ENCODE results near the gene TUBG2. TPM values are rescaled to one million over a fixed set of nuclear protein-coding genes. Genes with fewer than 3 reads are reported as not detected.

The TUBG2 gene
- total and polyA plus RNA-seq, 10 donors: 4.9 to 24.9 (median 15.2) TPM

DNA sequence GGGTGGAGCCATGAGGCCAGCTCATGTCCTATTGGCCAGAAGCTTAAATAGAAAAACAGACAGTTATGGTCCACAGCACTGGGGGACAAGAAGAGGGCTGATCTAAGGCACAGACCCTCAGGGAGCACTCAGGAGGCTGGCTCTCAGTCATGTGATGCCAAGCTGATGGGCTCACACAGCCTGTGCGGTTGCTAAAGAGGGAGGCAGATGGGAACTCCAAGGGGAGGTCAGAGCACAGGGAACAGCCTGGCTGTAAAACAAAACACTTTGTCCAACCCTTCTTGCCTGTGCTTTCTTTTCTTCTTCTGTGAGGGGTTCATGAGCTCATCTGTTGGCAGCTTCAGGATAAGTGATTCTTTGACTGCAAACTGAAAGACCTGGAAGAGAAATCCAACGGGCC lies 50.5 kb downstream of the TUBG2 start:
- peaks cover 11 to 100% (median 97%) of the 10 kb centered on the region in 6 donors for H3K36me3 ChIP-seq
- H3K27ac ChIP-seq: no peak overlapping the region
- DNase-seq: no peak
- TF ChIP-seq POLR2AphosphoS5 (IDR thresholded peaks at IDR 0.05) (no peak), POLR2A (IDR thresholded peaks at IDR 0.05) (no peak)
- TF ChIP-seq, protein P1, sequence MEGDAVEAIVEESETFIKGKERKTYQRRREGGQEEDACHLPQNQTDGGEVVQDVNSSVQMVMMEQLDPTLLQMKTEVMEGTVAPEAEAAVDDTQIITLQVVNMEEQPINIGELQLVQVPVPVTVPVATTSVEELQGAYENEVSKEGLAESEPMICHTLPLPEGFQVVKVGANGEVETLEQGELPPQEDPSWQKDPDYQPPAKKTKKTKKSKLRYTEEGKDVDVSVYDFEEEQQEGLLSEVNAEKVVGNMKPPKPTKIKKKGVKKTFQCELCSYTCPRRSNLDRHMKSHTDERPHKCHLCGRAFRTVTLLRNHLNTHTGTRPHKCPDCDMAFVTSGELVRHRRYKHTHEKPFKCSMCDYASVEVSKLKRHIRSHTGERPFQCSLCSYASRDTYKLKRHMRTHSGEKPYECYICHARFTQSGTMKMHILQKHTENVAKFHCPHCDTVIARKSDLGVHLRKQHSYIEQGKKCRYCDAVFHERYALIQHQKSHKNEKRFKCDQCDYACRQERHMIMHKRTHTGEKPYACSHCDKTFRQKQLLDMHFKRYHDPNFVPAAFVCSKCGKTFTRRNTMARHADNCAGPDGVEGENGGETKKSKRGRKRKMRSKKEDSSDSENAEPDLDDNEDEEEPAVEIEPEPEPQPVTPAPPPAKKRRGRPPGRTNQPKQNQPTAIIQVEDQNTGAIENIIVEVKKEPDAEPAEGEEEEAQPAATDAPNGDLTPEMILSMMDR (IDR thresholded peaks at IDR 0.05 in 8 of 11, conservative IDR thresholded peaks at IDR 0.05 in 3 of 11): no peak
- 70 to 97% (median 90%) methylated on average over 2 of the region's 2 CpGs for WGBS, 5 donors
- no peaks in the 10 kb centered on the region for H3K27me3 ChIP-seq (replicated peaks in 1 of 7)
- intact Hi-C loops (cut with DNase I; ENCODE audit: low total_unique reads): no loop called here
- peaks cover 0 to 30% (median 13%) of the 10 kb centered on the region in 6 donors for H3K4me1 ChIP-seq
- H3K4me3 ChIP-seq: no peak overlapping the region
- H3K9me3 ChIP-seq: no peaks in the 10 kb centered on the region

Small RNAs within 50 kb of the gene (microRNA-seq; reads per million reads assigned to microRNA genes)
- 0.72 to 1.4 (median 1.4) reads per million in 3 donors for gene MIR6780A

Small RNAs within 50 kb of the gene (small RNA-seq; reads per million reads assigned to genes)
- 0 to 0.48 (median 0.18) reads per million in 4 donors for gene MIR6780A

Other genes with a start within 250 kb of the TUBG2 start
- 100 to 1,000 TPM; 129 to 224 (median 150) TPM for gene CAVIN1, start 236.0 kb upstream of the TUBG2 start, total RNA-seq
- 100 to 1,000 TPM in 1 of 3 donors, 10 to 100 TPM in 2; 25.3 to 129 (median 34.7) TPM for gene CAVIN1, start 236.0 kb upstream of the TUBG2 start, polyA plus RNA-seq
- gene ATP6V0A1, start 200.4 kb upstream of the TUBG2 start, total RNA-seq: 100 to 1,000 TPM in 5 of 7 donors, 10 to 100 TPM in 2; 87.4 to 140 (median 126) TPM
- gene ATP6V0A1, start 200.4 kb upstream of the TUBG2 start, polyA plus RNA-seq: 10 to 100 TPM; 23.0 to 74.0 (median 50.7) TPM
- 10 to 100 TPM; 32.5 to 61.0 (median 48.9) TPM for gene NAGLU, start 123.0 kb upstream of the TUBG2 start, total RNA-seq
- gene NAGLU, start 123.0 kb upstream of the TUBG2 start, polyA plus RNA-seq: 10 to 100 TPM; 27.3 to 55.2 (median 49.8) TPM
- 1 to 10 TPM in 2 of 7 donors, under 1 TPM in 5; 0.54 to 1.6 (median 0.79) TPM for gene HSD17B1, start 106.4 kb upstream of the TUBG2 start, total RNA-seq
- 1 to 10 TPM; 2.9 to 5.5 (median 3.5) TPM for gene HSD17B1, start 106.4 kb upstream of the TUBG2 start, polyA plus RNA-seq
- 10 to 100 TPM; 32.5 to 68.6 (median 66.5) TPM for gene COASY, start 97.1 kb upstream of the TUBG2 start, total RNA-seq
- 100 to 1,000 TPM in 1 of 3 donors, 10 to 100 TPM in 2; 50.0 to 104 (median 80.6) TPM for gene COASY, start 97.1 kb upstream of the TUBG2 start, polyA plus RNA-seq
- 10 to 100 TPM; 43.0 to 64.4 (median 55.8) TPM for gene MLX, start 92.2 kb upstream of the TUBG2 start, total RNA-seq
- gene MLX, start 92.2 kb upstream of the TUBG2 start, polyA plus RNA-seq: 10 to 100 TPM; 33.0 to 39.1 (median 33.2) TPM
- gene PSMC3IP, start 81.6 kb upstream of the TUBG2 start, total RNA-seq: 1 to 10 TPM; 1.9 to 5.6 (median 3.4) TPM
- 1 to 10 TPM; 3.6 to 4.3 (median 4.0) TPM for gene PSMC3IP, start 81.6 kb upstream of the TUBG2 start, polyA plus RNA-seq
- gene RETREG3, start 49.9 kb upstream of the TUBG2 start, total RNA-seq: 10 to 100 TPM; 65.8 to 87.5 (median 80.5) TPM
- 10 to 100 TPM; 20.3 to 30.9 (median 30.3) TPM for gene RETREG3, start 49.9 kb upstream of the TUBG2 start, polyA plus RNA-seq
- gene TUBG1, start 49.6 kb upstream of the TUBG2 start, total RNA-seq: 10 to 100 TPM; 20.4 to 33.8 (median 26.3) TPM
- 10 to 100 TPM in 2 of 3 donors, 1 to 10 TPM in 1; 9.5 to 19.4 (median 16.9) TPM for gene TUBG1, start 49.6 kb upstream of the TUBG2 start, polyA plus RNA-seq
- gene PLEKHH3, start 17.7 kb downstream of the TUBG2 start, total RNA-seq: 10 to 100 TPM; 10.8 to 19.5 (median 14.6) TPM
- 10 to 100 TPM in 2 of 3 donors, 1 to 10 TPM in 1; 9.4 to 16.0 (median 13.1) TPM for gene PLEKHH3, start 17.7 kb downstream of the TUBG2 start, polyA plus RNA-seq
- gene CCR10, start 22.6 kb downstream of the TUBG2 start, total RNA-seq: 1 to 10 TPM in 5 of 7 donors, under 1 TPM in 2; 0.51 to 4.7 (median 2.0) TPM
- gene CCR10, start 22.6 kb downstream of the TUBG2 start, polyA plus RNA-seq: 1 to 10 TPM in 1 of 3 donors, under 1 TPM in 2; 0.71 to 1.1 (median 0.76) TPM
- gene CNTNAP1, start 23.2 kb downstream of the TUBG2 start, total RNA-seq: 10 to 100 TPM in 3 of 7 donors, 1 to 10 TPM in 4; 3.9 to 11.2 (median 7.5) TPM
- 1 to 10 TPM; 1.1 to 3.1 (median 1.6) TPM for gene CNTNAP1, start 23.2 kb downstream of the TUBG2 start, polyA plus RNA-seq
- 100 to 1,000 TPM in 1 of 7 donors, 10 to 100 TPM in 6; 62.3 to 104 (median 75.5) TPM for gene EZH1, start 85.8 kb downstream of the TUBG2 start, total RNA-seq
- 10 to 100 TPM; 24.1 to 27.9 (median 27.1) TPM for gene EZH1, start 85.8 kb downstream of the TUBG2 start, polyA plus RNA-seq
- gene RAMP2, start 101.9 kb downstream of the TUBG2 start, total RNA-seq: 10 to 100 TPM in 6 of 7 donors, 1 to 10 TPM in 1; 9.7 to 34.3 (median 27.0) TPM
- 10 to 100 TPM; 21.5 to 51.7 (median 36.0) TPM for gene RAMP2, start 101.9 kb downstream of the TUBG2 start, polyA plus RNA-seq
- gene VPS25, start 114.2 kb downstream of the TUBG2 start, total RNA-seq: 10 to 100 TPM; 29.6 to 41.1 (median 34.5) TPM
- gene VPS25, start 114.2 kb downstream of the TUBG2 start, polyA plus RNA-seq: 10 to 100 TPM; 31.0 to 47.7 (median 41.4) TPM
- under 1 TPM in 3 of 7 donors, not detected in 4; 0.10 to 0.52 (median 0.41) TPM for gene WNK4, start 121.3 kb downstream of the TUBG2 start, total RNA-seq
- gene WNK4, start 121.3 kb downstream of the TUBG2 start, polyA plus RNA-seq: under 1 TPM in 2 of 3 donors, not detected in 1; 0.04 to 0.06 TPM
- 10 to 100 TPM; 30.0 to 62.0 (median 39.0) TPM for gene COA3, start 139.4 kb downstream of the TUBG2 start, total RNA-seq
- gene COA3, start 139.4 kb downstream of the TUBG2 start, polyA plus RNA-seq: 100 to 1,000 TPM in 1 of 3 donors, 10 to 100 TPM in 2; 65.6 to 126 (median 97.1) TPM
- gene CNTD1, start 139.6 kb downstream of the TUBG2 start, total RNA-seq: not detected
- under 1 TPM; 0.17 to 0.26 (median 0.24) TPM for gene CNTD1, start 139.6 kb downstream of the TUBG2 start, polyA plus RNA-seq
- gene BECN1, start 165.0 kb downstream of the TUBG2 start, total RNA-seq: 100 to 1,000 TPM in 2 of 7 donors, 10 to 100 TPM in 5; 76.4 to 113 (median 95.6) TPM
- gene BECN1, start 165.0 kb downstream of the TUBG2 start, polyA plus RNA-seq: 10 to 100 TPM; 43.0 to 57.8 (median 50.2) TPM
- 10 to 100 TPM; 66.9 to 96.4 (median 77.4) TPM for gene PSME3, start 174.1 kb downstream of the TUBG2 start, total RNA-seq
- gene PSME3, start 174.1 kb downstream of the TUBG2 start, polyA plus RNA-seq: 10 to 100 TPM; 19.1 to 46.0 (median 29.6) TPM
- 1 to 10 TPM; 2.3 to 3.6 (median 2.7) TPM for gene AOC2, start 185.3 kb downstream of the TUBG2 start, total RNA-seq
- gene AOC2, start 185.3 kb downstream of the TUBG2 start, polyA plus RNA-seq: under 1 TPM; 0.59 to 0.90 (median 0.63) TPM
- gene AOC3, start 191.9 kb downstream of the TUBG2 start, total RNA-seq: 10 to 100 TPM; 14.0 to 32.5 (median 23.5) TPM
- gene AOC3, start 191.9 kb downstream of the TUBG2 start, polyA plus RNA-seq: 10 to 100 TPM in 2 of 3 donors, 1 to 10 TPM in 1; 7.1 to 14.6 (median 12.3) TPM
- not detected for gene G6PC1, start 241.5 kb downstream of the TUBG2 start, total RNA-seq
- gene G6PC1, start 241.5 kb downstream of the TUBG2 start, polyA plus RNA-seq: not detected